Measurements from ENCODE around the gene CD52.
"Not testable (repeated sequence)": the region's sequence is repeated elsewhere in the genome, so short reads cannot be mapped to it uniquely, and the experiment has no call there.

Gene CD52

DNA sequence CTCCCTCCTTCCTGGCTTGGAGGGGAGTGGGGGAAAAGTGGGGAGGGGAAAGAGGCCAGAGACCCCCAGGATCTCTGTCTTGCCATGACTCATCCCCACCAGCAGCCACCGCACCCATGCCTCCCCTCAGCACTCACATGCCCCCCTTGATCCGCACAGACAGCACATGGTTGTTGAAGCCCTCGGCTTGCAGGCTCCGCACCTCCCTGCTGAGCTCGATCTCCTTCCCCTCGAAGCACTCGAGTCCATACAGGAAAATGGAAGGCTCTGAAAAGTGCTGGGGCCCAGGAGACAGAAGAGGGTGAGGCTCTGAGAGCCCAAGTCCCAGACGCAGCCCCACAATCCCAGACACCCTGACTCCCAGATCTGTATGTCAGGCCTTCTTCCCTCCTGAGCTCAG lies 10.8 kb downstream of the CD52 start:
- H3K4me3 ChIP-seq (ENCODE audit: low read depth, low read length), result no peak overlapping the region
- TF ChIP-seq, protein P1, sequence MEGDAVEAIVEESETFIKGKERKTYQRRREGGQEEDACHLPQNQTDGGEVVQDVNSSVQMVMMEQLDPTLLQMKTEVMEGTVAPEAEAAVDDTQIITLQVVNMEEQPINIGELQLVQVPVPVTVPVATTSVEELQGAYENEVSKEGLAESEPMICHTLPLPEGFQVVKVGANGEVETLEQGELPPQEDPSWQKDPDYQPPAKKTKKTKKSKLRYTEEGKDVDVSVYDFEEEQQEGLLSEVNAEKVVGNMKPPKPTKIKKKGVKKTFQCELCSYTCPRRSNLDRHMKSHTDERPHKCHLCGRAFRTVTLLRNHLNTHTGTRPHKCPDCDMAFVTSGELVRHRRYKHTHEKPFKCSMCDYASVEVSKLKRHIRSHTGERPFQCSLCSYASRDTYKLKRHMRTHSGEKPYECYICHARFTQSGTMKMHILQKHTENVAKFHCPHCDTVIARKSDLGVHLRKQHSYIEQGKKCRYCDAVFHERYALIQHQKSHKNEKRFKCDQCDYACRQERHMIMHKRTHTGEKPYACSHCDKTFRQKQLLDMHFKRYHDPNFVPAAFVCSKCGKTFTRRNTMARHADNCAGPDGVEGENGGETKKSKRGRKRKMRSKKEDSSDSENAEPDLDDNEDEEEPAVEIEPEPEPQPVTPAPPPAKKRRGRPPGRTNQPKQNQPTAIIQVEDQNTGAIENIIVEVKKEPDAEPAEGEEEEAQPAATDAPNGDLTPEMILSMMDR (IDR thresholded peaks at IDR 0.05; ENCODE audit: borderline replicate concordance, insufficient read depth, low read depth, low read length), result no peak

DNA sequence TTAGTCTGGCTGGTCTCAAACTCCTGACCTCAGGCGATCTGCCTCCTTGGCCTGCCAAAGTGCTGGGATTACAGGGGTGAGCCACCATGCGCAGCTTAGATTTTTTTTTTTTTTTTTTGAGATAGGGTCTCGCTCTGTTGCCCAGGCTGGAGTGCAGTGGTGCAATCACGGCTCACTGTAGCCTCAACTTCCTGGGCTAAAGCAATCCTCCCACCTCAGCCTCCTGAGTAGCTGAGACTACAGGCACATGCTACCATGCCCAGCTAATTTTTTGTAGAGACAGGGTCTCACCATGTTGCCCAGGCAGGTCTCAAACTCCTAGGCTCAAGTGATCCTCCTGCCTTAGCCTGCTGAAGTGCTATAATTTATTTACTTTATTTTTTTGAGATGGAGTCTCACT lies 11.6 kb downstream of the CD52 start:
- H3K4me3 ChIP-seq (ENCODE audit: low read depth, low read length), result not testable (repeated sequence)

DNA sequence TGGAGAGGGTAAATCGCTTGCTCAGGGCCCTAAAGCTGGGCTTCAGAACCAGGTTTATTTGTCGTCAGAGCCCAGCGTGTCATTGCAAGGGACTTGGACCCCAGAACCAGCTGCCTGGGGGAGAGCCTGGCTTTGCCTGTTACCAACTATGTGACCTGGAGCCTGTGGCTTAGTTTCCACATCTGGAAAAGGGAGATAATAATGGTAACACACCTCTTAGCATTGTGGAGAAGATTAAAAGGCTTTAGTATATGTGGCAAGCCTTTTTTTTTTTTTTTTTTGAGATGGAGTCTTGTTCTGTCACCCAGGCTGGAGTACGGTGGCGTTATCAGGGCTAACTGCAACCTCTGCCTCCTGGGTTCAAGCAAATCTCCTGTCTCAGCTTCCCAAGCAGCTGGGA lies 12.5 kb downstream of the CD52 start:
- H3K4me3 ChIP-seq (ENCODE audit: low read depth, low read length), result no peak overlapping the region
- TF ChIP-seq, protein P1 (IDR thresholded peaks at IDR 0.05; ENCODE audit: borderline replicate concordance, insufficient read depth, low read depth, low read length), result no peak

DNA sequence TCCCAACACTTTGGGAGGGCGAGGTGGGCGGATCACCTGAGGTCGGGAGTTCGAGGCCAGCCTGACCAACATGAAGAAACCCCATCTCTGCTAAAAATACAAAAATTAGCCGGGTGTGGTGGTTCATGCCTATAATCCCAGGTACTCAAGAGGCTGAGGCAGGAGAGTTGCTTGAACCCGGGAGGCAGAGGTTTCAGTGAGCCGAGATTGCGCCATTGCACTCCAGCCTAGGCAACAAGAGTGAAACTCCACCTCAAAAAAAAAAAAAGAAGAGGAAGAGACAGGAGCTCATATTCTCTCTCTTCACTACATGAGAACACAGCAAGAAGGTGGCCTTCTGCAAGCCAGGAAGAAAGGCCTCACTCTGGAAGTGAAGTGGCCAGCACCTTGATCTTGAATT lies 15.6 kb downstream of the CD52 start:
- H3K4me3 ChIP-seq (ENCODE audit: low read depth, low read length), result not testable (repeated sequence)

DNA sequence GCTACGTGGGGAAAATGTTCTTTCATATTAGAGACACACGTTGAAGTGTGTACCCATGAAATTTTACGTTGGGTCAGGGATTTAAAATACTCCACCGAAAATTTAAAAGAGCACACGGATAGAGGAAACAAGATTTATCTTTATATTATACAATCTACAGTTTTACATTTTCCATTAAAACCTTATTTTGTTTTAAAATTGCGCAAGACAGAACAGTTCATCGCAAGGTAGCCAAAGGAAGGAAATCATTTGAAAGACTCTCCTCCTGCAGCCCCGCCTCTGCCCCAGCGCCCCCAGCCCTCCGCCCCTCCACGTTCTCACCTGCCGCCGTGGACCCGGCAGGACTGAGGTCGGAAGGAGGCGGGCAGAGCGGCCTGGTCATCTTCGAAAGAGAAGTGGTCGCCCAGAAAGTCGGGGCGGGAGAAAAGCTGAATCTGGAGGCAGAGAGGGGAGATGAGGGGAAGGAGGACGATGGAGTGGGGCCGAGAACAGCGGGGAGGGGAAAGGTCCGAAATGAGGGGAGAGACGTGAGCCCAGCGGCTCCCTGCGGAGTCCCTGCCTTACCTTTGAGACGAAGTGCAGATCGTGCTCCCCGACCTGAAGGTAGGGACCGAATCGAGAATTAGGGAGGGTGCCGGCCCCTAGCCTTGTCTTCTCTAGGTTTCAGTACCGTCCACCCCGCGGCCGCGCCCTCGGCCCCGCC lies 18.2 kb downstream of the CD52 start:
- TF ChIP-seq, protein P1 (IDR thresholded peaks at IDR 0.05; ENCODE audit: borderline replicate concordance, insufficient read depth, low read depth, low read length), result no peak

DNA sequence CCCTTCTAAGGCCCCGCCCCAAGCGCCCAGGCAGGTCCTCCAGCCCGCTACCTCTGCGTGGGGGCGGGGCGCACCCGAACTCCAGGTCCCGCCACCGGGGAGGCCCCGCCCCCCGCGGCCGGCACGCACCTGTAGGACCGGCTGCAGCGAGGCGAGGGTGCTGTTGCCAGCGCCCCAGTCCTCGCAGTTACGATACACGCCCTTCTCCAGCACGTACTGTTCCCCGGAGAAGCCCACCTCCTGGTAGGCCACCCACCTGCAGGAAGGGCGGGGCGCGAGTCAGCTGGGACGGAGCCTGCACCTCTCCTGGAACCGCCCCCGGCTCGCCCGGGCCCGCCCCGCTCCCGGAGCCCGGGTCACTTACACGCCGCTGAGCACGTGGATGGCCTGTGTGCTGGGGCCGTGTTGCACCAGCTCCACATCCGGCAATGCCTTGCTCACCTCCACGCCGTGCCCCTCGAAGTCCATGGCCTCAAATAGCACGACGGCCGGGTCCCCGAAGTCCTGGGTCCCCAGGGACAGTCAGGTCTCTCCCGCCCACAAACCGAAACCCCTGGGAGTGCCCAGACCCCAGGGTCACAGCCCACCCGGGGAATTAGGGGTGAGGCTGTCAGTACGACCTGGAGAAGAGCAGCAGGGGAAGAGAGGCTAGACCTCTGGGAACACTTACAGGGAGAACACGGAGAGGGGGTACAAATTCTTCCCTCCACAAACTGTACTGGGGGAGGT lies 18.9 kb downstream of the CD52 start:
- TF ChIP-seq, protein P1 (IDR thresholded peaks at IDR 0.05; ENCODE audit: borderline replicate concordance, insufficient read depth, low read depth, low read length), result no peak
- peak overlapping the region; percentile 48 for H3K4me3 ChIP-seq (ENCODE audit: low read depth, low read length)

More for the DNA sequence above, 18.2 kb downstream of the CD52 start:
- peak overlapping the region; percentile 48 for H3K4me3 ChIP-seq (ENCODE audit: low read depth, low read length)

DNA sequence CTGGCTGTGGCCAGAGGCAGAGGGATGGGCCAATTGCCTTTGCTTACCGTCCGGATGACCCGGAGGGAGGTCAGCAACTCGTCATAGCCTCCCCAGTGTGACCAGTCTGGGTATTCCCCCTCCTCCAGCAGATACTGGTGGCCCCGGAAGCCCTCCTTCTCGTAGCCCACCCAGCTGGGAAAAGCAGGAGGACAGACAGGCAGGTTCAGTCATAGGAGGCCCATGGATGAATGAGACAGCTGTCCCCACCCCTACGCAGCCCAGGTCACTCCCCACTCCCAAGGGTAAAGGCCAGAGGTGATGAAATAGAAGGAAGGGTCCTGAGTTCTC lies 19.4 kb downstream of the CD52 start:
- TF ChIP-seq, protein P1 (IDR thresholded peaks at IDR 0.05; ENCODE audit: borderline replicate concordance, insufficient read depth, low read depth, low read length), result no peak
- no peak overlapping the region for H3K4me3 ChIP-seq (ENCODE audit: low read depth, low read length)

DNA sequence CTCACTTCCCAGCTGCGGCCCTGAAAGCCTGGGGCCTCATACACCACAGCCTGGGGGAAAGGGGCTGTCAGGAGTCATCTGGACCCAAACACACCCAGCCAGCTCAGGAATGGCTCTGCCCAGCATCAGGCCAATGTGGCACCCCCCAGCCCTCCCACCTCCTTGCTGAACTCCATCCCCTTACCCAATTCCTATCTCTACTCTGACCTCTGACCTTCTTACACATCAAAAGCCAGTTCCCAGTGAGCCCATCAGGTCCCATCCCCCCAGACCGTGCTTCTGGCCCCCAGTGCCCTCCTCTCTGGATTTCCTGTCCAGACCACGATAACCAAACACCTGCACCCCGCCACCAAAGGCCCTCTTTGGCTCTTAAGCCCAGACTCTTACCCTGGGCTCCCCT lies 19.9 kb downstream of the CD52 start:
- TF ChIP-seq, protein P1 (IDR thresholded peaks at IDR 0.05; ENCODE audit: borderline replicate concordance, insufficient read depth, low read depth, low read length), result no peak
- H3K4me3 ChIP-seq (ENCODE audit: low read depth, low read length), result no peak overlapping the region
